ENCODE measurements around the gene ERC2.

The ERC2 gene

DNA sequence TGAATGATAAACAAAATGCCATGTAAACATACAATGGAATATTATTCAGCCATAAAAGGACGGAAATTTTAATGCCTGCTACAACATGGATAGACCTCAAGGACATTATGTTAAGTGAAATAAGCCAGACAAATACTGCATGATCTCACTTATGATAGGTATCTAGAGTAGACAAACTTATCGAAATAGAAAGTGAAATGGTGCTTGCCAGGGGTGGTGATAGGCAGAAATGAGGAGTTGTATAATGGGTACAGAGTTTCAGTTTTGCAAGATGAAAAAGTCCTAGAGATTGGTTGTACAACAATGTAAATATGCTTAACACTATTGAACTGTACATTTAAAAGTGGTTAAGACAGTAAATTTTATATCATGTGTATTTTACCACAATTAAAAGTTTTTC is 287.8 kb downstream of the ERC2 start:
- DNase-seq = no peak

DNA sequence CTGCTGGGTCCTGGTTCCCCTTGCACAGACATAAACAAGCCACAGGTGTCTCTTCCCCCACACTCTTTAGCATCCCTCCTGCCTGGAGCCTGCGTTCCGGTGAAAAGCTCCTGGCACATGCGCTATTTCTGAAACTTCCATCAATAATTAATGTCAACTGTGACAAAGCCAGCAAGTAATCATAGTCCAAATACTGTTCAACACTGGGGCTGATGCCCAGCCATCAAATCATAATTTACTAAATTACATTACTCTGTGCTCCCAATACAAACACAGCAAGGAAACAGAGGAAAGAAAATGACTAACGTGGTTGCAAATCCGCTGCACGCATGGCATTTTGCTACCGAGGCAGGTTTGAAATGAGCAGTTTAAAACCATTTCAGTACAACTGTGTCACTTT is 294.7 kb downstream of the ERC2 start:
- no peak for DNase-seq

DNA sequence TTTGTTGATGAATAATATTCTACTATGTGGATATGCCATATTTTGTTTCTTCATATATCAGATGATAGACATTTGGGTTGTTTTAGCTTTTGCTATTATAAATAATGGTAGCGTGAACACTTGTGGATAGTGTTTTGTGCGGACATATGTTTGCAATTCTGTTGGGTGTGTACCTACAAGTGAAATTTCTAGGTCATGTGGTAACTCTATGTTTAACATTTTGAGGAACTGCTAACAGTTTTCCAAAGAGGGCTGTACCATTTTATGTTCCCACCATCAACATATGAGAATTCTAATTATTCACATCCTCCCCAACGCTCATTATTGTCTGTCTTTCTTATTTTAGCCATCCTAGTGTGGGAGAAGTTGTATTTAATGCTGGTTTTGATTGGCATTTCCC is 303.8 kb downstream of the ERC2 start:
- DNase-seq = no peak

DNA sequence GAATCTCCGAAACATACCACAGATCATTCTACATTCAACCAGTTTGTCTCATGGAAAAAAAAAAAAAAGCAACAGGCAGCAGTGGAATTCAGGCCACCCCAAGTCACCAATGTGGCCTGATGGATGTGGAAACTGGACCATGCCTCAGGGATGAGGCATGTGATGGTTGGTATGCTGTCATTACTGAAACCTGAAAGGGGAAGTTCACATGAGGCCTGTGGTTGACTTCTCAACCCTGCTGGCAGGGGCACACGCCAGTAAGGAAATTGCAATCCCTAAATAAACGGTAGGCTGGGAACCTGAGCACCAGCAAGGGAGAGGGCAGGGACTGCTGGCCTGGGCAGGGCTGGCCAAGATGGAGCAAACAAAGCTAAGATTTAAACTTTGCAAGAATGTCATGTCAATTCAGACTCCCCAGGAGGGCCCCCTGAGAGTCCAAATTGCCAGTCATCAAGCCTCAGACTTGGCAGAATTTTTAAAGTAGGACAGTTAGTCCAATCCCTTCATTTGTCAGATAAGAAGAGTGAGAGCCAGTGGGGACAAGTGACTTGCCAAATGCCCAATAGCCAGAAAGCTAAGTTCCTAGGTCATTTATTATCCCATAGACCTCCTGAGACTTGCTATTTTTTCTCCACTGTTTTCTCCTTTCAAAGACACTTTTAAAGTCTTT is 310.4 kb downstream of the ERC2 start:
- DNase-seq = no peak

DNA sequence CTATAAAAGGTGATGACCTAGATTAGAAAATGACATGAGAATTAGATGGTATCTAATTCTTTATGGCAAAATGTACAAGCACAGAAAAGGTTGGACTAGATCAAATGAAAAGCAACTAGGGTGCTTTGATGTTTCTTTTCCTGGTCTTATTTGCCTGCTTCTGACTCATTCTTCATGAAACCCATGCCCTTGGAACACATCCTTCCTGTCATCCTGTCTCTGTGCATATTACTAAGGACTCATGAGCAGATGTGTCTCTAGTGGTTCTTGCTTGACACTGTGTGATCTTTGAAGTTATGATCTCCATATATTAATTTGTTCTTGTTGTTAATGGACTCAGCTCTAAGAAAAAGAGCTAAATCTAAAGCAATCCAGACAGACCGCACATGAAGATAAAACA is 314.0 kb downstream of the ERC2 start:
- DNase-seq = no peak

DNA sequence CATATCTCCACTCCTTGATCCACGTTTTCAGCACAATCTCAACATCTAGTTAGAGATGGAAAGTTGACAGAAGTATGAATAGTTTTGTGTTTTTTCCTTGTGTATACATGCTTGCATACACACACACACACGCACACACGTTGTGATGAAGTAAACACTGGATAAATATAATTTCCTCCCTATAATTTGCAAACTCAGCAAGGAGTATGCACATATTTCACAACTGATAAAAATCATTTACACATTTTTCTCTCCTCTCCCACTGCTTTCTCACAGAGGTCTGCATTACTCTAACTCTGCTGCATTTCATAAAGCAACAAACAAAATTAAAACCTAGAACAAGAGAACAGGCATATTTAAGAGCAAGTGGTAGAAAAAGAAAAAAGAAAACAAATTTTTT is 320.9 kb downstream of the ERC2 start:
- DNase-seq = no peak

DNA sequence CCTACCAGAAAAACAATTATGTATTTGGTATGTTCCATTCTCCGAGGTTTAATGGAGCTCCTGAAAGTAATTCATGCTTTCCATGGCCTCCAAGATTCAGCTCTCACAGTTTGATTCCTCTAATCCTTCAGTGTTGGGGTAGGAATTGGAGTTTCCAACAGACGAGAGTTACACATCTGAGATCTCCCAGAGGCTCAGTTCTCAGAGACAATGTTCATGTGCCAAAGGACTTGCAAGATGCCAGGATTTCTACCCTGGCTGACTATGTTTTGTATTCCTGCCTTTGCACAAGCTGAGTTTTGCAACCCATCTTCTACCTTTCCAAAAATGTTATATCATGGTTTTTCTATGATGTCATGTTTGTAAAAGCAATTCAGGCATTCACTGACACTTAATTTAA is 322.9 kb downstream of the ERC2 start:
- DNase-seq = no peak

DNA sequence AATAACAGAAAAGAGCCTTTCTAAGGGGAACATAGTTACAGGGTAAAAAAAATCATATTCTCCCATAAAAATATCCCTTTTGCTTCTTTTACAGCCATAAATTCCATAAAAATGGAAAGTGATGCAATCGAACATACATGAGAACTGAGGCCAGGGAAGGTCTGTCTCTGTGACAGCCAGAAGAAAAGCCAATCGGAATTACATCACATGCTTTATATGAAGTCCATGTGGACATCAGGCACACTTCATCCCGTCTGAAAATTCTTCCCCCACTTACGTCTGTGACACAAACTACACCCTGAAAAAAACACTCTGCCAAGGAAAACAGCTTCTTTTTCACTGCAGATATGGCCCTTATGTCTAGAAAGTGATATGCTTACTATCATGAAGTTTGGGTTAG is 323.5 kb downstream of the ERC2 start:
- DNase-seq = no peak

DNA sequence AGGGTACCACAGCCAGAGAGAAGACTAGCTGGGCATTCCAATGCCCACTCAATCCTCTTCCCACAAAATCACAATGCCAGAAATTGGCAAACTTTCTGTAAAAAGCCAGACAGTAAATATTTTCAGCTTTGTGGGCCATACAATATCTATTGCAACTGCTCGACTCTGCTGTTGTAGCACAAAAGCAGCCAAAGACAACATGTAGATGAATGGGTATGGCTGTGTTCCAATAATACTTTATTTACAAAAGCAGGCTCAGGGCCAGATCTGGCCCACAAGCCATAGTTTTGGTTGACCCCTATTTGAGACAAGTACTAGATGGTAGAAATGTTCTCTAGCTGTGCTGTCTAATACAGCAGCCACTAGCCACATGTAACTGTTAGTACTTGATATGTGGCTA is 330.9 kb downstream of the ERC2 start:
- DNase-seq = no peak

DNA sequence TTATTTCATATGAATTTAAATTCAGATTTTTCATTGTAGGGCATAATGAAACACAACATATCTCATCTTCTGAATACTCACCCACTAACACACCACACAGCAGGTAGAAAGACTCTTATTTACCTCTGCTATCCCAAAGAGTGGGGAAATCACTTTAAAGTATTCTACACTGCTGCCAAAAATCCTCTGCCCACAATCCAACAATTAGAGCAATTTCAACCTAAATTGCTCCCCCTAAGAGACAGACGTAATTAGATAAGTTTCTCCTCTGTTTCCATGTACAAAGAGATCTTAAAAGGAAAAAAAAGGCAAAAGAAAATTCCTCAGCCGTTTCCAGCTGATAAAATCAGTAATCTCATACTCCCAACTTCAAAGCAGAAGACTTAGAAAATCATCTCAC is 331.8 kb downstream of the ERC2 start:
- no peak for DNase-seq

DNA sequence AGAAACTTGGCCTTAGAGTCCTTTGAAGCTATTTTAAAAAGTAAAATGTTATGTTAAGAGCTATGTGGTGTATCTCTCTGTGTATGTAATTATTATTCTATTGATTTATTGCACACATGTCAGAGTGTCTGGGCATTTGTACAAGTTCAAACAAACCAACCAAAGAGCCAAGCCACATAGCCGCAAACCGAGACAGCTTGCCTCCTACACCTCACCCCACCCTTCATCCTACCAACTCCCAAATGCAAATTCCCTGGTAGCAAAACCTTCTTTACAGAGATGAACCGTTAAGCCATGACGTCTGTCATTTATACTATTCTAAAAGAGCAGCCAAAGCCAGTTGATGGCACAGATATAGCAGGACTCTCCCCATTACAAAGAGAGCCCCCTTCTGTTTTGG is 332.3 kb downstream of the ERC2 start:
- DNase-seq = no peak

DNA sequence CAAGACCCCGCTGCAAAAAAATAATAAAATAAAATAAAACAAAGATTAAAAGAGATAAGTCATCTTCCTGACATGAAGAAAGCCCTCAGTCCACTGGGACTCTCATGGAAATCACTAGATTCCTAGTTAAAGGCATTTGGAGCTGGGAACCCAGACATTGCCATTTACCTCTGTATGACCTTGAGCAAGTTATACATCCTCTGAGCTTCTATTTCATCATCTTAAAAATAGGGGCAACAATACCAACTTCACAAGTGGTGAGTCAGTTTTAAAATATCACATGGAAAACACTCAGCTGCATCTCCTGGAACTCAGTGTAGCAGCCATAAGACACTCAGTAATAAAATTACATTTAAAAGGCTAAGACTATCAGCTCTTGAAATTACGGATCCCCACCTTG is 334.8 kb downstream of the ERC2 start:
- no peak for DNase-seq

DNA sequence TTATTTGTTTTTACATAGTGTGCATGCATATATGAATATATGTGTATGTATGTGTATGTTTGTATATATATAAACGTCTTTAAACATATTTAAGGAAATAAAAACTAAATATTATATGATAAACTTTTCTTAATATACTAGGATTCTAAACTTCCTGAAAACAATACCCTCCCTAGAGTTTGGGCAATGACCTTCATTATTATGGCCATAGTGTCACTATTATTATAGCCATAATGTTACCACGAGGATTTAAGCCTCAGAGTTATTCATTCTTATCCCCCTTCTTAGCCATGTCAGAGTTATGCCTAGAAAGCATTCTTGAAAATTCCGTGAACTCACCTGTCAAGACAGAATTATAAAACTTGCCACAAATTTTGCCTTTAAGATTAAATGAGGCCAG is 335.5 kb downstream of the ERC2 start:
- no peak for DNase-seq

DNA sequence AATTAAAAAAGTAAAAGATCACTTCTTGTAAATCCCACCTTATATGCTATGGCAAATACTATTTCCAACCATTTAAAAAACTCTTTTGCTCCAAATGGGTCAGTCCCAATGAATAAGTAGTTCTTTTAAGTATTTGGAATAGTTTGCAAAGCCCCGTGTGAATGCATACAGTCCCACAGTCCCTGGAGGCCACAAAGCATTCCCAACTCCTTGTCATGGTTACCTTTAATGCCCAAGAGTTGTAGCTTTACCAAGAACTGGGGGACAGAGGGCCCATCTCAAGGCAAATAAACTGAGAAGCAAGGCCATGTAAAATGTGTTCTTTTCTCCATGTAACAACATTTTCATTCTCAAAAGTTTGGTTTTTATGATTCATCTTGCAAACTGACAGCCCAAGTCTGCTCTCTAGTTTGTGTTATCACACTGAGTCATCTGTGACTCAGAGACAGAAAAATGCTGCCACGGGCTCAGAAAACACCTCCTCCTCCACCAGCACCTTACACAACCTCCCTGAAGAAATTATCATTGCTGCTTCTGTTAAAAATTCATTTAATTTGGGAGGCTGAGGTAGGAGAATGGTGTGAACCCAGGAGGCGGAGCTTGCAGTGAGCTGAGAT is 336.2 kb downstream of the ERC2 start:
- no peak for DNase-seq

DNA sequence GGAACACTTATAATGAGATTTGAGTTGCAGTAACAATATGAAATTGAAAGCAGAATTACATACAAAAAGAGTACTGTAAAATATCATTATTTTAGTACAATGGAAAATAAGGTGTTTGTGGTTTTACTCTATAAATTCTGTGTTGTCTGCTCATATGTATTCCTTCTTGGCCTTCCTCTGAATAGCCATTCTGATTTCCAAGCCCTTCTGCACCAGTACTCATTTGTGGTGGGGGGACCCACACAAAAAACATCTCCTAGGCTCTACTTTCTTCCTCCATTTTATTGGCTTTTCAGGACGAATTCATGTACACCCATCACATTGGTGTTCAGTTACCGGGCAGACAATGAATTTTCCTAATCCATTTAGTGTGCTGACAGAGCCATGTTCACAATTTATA is 338.2 kb downstream of the ERC2 start:
- no peak for DNase-seq

DNA sequence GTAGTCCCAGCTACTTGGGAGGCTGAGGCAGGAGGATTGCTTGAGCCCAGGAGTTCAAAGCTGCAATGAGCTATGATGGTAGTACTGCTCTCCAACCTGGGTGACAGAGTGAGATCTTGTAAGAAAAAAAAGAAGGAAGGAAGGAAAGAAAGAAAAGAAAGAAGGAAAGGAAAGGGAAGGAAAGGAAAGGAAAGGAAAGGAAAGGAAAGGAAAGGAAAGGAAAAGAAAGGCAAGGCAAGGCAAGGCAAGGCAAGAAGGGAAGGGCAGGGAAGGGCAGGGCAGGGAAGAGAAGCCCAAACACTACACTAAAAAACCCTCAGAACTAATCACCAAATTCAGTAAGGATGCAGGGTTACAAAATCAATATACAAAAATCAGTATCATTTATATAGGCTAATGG is 341.6 kb downstream of the ERC2 start:
- DNase-seq = no peak

DNA sequence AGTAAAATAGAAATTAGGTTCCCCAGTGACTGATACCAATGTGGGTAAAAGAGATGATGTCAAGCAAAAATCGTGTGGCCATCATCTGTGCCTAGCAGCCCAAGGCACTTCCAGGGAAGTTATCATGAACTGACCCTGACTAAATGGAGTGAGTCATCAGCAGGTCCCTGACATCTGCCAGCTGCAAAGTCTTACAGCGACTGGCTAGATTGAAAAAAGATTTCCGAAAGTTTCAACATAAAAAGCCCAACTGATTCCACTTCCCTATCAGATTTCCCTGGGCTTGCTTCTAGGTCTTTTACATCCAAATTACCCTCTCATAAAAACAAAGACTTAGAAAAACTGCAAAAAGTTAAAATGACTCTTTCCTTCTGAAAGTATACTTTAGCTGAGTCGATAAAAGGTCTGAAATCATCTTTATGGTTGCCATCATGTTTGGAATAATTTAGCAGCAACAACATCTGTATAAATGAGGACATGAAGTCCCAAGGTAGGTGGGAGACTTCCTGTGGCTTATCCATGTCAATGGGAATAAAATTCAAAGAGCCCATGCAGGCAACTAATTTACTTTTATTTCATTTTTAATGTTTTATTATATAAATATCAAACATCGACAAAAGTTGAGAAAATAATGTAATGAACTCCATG is 342.8 kb downstream of the ERC2 start:
- no peak for DNase-seq

DNA sequence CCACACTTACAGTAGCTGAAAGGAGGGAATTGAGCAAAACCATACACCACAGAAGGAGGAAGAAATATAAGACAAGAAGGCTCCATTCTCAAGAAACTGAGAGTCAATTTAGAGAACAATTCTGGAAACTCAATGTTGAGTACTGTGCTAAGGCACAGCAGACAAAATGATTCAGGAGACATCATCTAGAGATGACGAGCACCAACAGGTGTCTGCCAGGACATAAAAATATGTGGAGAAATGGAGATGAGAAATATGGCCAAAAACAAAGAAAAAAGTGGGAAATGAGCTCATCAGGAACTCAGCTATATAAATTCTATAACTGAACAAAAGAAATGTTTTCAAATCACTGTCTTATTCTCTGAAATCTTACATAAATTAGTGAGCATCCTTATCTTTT is 343.7 kb downstream of the ERC2 start:
- DNase-seq = no peak

DNA sequence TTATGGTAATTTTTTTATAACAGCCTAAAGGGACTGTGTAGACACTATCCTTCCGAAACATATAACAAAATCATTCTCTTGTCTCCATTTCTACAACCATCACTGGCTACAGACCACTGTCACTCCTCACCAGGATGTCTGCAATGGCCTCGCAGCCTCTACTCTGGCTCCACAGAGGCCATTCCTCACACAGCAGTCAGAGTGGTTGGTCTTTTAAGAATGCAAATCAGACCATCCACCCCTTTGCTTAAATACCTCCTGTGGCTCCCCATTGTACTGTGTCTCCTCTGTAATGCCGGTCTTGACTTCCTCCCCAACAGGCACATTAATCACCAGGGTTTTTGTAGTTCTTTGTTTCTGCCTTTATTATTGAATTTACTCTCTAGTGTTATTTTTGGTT is 344.8 kb downstream of the ERC2 start:
- no peak for DNase-seq

DNA sequence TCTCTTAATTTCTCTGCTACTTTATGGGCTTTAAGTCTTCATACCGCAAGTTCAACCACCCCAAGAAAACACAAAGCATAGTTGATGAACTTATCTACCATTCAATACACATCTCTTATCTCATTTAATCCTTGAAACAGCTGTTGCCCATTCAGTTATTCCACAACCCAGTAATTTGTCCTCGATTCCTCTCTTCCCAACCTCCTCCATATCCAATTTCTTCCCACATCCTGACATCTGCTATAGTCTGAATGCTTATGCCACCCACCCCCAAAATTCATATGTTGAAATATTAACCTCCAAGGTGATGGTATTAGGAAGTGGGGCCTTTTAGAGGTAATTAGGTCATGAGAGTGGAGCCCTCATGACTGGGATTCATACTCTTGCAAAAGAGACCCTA is 345.4 kb downstream of the ERC2 start:
- DNase-seq = no peak

DNA sequence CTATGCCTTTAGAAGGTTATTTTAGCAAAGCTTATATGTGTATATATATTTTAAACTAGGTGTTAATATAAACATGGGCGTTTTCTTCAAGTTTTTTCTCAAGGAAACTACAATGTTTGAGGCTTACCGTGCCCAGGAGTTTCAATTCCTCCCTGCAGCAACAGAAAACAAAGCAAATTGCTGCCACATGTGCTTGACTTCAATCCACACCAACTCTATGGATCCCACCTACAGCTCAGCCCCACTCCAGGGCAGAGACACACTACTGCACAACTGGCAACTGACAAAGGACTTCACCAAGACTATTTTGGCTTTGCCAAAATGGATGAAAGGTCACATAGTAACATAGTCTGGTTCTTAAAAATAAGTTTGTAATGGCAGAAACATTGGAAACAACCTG is 346.6 kb downstream of the ERC2 start:
- no peak for DNase-seq

DNA sequence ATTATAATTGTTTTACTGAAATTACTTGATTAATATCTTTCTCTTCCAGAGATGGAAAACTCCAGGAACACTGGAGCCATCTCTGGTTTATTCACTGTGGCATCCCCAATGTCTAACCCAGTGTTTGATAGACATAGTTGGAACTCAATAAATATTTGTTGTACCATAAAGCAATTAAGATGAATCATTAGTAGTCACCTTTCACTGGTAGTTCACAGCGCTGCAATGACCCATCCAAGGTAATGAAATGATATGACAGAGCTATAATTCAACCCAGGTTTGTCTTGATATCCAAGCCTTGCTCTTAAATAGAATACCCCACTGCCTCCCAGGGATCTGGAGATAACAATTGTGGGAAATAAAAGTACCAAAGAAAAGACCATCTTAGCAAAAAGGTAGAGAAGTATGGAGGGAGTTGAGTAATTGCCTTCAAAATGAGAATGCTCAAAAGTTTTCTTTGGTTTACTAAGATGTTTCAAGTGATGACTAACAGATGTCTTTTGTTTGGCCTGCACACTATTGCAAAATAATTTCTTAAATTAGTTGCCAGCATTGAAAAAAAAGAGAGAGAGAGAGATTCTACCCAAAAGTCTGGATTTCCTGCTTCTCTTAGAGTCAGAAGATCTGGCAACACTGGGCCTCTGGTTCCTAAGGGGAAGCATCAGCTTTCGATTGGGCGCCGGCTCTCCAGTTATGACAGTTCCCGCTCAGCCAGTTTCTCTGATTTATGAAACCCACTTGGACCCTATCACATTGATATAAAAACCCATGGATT is 348.5 kb downstream of the ERC2 start:
- DNase-seq = no peak

DNA sequence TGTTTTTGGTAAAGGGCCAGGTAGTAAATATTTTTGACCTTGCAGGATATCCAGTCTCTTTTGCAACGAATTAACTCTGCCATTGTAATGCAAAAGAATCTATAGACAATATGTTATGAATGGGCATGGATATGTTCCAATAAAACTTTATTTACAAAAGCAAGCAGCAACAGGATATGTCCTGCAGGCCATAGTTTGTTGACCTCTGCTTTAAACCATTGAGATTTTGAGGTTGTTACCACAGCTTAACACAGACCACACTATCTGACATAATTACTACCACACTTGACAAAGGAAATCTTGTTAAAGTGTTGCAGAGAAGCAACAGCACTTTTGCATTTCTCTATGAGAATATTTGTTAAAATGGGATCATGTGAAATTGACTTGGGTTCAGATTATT is 349.3 kb downstream of the ERC2 start:
- no peak for DNase-seq

DNA sequence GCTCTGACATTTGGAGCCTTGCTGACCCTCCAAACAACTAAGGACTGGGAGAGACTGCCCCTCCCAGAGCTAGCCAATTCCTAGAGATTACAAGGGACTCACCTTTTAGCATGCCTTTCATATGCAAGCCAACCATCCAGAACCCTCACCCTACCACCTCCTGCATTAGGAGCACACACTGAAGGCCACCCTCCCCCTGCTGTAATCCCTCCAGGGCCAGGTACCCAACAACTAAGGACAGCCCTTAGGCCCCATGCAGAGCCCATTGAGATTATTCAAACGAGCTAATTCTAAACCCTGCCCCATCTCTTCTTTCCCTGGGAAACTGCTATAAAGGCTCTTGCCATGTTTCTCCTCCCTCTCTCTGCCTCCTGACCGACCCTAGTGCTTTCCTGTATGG is 352.6 kb downstream of the ERC2 start:
- no peak for DNase-seq
